Measurements from ENCODE around the gene QRFPR.

QRFPR gene

GRCh38 chr4:121340247-121340646 lies 40.6 kb downstream of the QRFPR start:
- FAIRE-seq (no peak), DNase-seq (ENCODE audit: insufficient read length, low spot score) (no peak)

GRCh38 chr4:121339824-121340223 lies 41.0 kb downstream of the QRFPR start:
- no peak for TF ChIP-seq CTCF (IDR thresholded peaks at IDR 0.05; ENCODE audit: insufficient read depth, missing control alignments)
- DNase-seq (ENCODE audit: insufficient read length, low spot score) (no peak), FAIRE-seq (no peak)

More at GRCh38 chr4:121340247-121340646, 40.6 kb downstream of the QRFPR start:
- no peak for TF ChIP-seq CTCF (IDR thresholded peaks at IDR 0.05; ENCODE audit: insufficient read depth, missing control alignments)

GRCh38 chr4:121339307-121339706 lies 41.5 kb downstream of the QRFPR start:
- DNase-seq (ENCODE audit: insufficient read length, low spot score), result no peak
- FAIRE-seq, result no peak
- TF ChIP-seq CTCF (IDR thresholded peaks at IDR 0.05; ENCODE audit: insufficient read depth, missing control alignments), result no peak

GRCh38 chr4:121338518-121338917 lies 42.3 kb downstream of the QRFPR start:
- TF ChIP-seq CTCF (IDR thresholded peaks at IDR 0.05; ENCODE audit: insufficient read depth, missing control alignments), result no peak
- no peak for FAIRE-seq
- no peak for DNase-seq (ENCODE audit: insufficient read length, low spot score)

GRCh38 chr4:121336706-121337105 lies 44.1 kb downstream of the QRFPR start:
- no peak for DNase-seq (ENCODE audit: insufficient read length, low spot score)
- no peak for FAIRE-seq

GRCh38 chr4:121330180-121330665 lies 50.6 kb downstream of the QRFPR start:
- DNase-seq (ENCODE audit: insufficient read length, low spot score) (no peak), FAIRE-seq (peak; percentile 38)
- no peak for TF ChIP-seq CTCF (IDR thresholded peaks at IDR 0.05; ENCODE audit: insufficient read depth, missing control alignments)

More at GRCh38 chr4:121336706-121337105, 44.1 kb downstream of the QRFPR start:
- no peak for TF ChIP-seq CTCF (IDR thresholded peaks at IDR 0.05; ENCODE audit: insufficient read depth, missing control alignments)

- DNase-seq (ENCODE audit: insufficient read length, low spot score) (no peak), FAIRE-seq (no peak)
- TF ChIP-seq CTCF (IDR thresholded peaks at IDR 0.05; ENCODE audit: insufficient read depth, missing control alignments), result no peak
These were observed 54.2 kb downstream of the QRFPR start for GRCh38 chr4:121326597-121326996.

Data from D721Med (cell line).